Fibroblast of skin of abdomen (primary cell): ENCODE data around the gene PALD1.
A peak's percentile ranks its signal among the peaks of the same experiment; 100 is the strongest.

ENCODE experiments used
- DNase-seq: peaks from one replicate; pipeline ENCODE4 v3.0.0-alpha.2; 2013

PALD1 gene

GRCh38 chr10:70558871-70559810, 80.6 kb downstream of the PALD1 start:
- peak; percentile 41 for DNase-seq

DNA sequence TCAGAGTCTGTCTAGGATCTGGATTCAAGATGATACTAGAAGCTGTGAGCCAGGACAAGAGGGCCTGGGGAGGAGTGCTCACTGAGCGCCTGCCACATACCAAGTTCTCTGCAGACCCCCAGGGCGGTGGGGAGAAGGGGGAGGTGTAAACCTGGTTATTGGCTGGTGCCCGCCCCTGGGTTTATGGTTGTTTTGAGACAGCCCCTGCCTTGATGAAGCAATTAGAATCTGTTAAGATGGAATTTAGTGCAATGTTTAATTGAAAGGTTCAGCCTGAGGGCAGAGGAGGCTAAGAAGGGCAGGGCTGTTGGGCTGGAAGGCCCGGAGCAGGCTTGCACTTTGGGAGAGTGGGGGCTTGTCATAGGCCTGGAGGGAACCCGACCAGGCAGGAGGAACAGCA, 81.3 kb downstream of the PALD1 start:
- DNase-seq: no peak

- no peak for DNase-seq
Observed at GRCh38 chr10:70560511-70560941, 82.0 kb downstream of the PALD1 start.

DNA sequence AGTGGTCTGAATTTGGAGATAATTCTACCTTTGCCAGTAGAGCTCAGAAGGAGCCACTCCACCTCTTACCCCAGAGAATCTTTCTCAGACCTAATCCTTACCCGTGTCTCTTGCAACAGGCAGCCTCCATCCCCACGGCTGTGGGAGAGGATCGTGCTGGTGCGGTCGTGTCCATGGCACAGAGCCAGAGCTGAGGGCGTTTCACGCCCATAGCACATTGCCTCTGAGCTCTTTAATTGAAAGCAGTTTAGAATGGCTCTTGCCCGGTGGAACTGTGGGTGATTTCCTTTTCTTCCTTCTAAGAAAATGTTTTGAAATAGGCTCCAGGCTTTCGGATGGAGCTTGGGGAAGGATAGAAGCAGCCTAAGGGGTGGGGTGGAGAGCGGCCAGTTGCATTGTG, 82.5 kb downstream of the PALD1 start:
- DNase-seq: peak; percentile 54

DNA sequence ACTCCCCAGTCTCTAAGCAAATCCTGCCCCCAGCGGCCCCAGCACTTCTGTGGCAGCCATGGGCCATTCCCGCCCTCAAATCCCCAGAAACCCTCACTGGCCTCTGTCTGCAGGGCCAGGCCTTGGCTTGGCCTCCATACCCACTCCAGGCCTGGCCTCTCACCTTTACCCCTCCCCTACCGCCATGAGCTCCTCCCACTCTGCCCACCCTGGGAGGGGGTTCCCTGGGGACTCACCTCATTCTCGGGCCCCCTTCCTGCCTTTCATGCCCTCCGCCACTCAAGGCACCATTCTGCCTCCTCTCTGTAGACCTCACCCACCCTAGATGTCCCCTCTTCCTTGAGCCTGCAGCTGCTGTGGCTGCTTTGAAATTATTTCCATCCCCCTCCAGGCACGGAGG, 83.0 kb downstream of the PALD1 start:
- DNase-seq: no peak

DNA sequence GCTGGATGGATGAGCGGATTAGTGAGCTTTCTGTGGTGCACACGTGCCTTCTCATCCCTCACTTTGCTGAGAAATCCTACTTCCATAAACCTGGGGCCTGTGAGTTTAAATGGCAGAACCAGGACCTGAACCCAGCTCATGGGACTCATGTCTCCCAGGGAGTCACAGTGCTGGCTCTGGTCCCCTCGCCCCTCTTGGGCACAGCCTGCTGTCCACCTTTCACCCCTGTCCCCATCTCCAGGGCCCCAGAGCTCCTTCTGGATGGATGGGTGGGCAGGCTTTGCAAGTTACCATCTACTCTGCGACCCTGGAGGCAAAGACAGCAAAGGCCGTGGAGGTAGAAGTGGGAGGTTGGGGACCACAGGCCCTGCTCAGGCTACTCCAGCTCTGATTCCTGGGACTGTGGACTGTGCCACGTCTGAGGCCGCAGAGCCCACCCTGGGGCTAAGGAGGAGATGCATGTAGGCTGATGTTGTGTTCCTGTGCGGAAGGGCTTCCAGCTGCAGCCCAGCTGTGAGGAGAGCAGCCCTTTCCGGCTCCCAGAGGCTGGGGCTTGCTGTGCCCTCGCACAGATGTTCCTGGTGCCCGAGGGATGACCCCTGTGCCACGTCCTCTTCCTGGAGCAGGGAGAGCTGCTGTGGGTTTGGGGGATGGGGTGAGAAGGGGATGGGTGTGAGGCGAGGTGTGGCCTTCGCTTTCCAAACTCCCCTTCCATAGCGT, 83.6 kb downstream of the PALD1 start:
- DNase-seq: peak; percentile 28

DNA sequence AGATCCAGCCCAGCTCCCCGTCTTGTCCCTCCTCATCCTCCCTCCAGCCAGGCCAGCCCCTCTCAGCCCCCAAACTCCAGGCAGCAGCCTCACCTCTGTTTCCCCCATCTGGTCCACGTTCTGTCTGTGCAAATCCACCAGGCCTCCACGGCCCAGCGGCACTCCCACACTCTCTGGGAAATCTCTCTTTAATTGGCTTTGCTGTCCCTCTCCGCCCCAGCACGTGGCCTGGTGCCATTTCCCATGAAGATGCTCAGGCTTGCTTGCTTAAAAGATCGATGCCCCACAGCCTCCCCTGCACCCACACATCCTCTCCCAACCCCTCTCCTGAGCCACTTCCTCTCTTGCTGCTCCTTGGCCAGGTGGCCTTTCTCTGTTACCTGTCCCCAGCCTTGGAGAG, 84.7 kb downstream of the PALD1 start:
- DNase-seq: no peak

DNA sequence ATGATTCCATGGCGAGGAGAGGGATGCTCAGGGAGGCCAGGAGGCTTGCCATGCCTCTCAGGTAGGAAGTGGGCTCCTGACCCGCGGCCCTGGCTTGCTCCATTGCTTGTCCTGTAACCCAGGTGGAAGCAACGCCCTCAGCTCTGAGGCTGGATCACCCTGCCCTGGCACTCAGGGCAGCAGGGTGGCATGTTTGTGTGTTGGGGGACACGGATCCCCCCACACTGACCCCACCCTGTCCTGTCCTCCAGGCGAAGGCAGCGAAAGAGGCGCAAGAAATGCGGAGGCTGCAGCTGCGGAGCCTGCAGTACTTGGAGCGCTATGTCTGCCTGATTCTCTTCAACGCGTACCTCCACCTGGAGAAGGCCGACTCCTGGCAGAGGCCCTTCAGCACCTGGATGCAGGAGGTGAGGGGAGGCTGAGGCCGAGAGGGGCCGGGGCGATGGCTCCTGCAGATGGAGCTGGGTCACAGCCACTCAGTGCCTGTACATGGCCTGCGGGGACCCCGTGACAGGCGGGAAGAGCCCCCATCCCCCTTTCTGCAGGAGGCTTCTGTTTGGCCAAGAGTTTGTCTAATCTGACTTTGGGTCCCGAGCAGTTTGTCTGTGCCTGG, 85.7 kb downstream of the PALD1 start:
- no peak for DNase-seq

- no peak for DNase-seq
Observed at GRCh38 chr10:70564901-70565351, 86.4 kb downstream of the PALD1 start.

DNA sequence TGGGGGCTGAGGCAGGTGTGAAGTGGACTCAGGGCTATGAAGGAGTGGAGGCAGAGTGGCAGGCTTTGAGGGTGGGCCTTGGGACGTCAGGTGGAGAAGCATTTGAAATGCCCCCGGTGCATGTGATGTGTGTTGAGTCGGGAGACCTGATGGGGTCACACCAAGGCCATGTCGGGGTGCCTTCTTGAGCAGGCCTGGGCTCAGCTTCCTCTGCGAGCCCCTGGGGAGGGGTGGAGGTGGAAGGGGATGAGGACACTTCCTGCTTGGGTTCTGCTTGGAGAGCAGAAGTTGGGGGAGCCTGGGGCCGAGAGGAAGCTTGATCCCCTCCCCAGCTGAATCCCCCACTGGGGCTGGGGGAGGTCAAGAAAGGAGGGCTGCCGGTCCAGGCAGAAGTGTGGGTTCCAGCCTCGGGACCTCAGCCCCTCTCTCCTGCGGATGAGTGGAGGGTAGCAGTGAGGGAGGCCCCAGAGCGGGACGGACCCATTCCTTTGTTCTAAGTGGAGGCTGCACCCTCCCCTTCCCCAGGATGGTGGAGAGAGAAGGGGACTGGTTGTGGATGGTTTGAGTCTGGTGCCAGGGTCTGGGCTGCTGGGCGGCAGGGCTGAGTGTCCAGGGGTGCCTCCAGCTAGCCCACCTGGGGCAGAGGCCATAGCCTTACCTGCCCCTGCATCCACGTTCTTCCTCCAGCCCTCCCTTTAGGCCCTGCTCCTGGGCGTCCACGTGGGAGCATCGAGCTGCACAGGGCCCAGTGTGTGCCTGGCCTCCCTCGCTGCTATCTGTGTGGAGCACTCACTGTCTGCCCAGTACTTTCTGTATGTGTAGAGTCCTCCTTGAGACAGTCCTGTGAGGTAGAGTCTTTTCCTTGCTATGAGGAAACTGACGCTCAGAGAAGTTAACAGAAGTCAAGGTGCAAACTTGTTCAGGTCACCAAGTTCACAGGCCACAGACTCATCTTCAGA, 87.3 kb downstream of the PALD1 start:
- DNase-seq: no peak

DNA sequence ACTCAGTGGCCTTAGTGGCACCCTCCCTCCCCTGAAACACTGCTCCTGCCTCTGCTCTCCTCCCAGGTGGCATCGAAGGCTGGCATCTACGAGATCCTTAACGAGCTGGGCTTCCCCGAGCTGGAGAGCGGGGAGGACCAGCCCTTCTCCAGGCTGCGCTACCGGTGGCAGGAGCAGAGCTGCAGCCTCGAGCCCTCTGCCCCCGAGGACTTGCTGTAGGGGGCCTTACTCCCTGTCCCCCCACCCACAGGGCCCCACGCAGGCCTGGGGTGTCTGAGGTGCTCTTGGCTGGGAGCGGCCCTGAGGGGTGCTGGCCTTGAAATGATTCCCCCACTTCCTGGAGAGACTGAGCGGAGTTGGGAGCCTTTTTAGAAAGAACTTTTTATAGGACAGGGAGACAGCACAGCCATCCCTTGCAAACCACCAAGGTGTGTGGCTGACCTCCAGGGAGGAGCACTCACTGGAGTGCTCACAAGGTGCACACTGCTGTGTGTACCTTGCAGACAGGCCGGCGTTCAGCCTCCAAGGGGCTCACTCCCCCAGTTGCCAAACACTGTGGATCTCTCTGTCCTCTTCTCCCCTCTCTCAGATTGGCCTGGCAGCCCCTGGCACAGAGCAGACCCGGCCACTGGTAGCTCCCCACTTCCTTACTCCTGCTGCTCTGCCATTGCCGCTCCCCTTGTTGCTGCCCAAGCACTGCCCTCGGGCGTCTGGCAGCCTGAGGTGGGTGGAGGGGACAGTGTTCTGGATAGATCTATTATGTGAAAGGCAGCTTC, 88.1 kb downstream of the PALD1 start:
- no peak for DNase-seq

DNA sequence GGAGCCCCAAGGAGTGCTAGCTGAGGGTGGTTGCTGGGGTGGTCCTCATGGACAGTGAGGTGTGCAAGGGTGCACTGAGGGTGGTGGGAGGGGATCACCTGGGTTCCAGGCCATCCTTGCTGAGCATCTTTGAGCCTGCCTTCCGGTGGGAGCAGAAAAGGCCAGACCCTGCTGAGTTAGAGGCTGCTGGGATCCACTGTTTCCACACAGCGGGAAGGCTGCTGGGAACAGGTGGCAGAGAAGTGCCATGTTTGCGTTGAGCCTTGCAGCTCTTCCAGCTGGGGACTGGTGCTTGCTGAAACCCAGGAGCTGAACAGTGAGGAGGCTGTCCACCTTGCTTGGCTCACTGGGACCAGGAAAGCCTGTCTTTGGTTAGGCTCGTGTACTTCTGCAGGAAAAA, 89.0 kb downstream of the PALD1 start:
- no peak for DNase-seq

DNA sequence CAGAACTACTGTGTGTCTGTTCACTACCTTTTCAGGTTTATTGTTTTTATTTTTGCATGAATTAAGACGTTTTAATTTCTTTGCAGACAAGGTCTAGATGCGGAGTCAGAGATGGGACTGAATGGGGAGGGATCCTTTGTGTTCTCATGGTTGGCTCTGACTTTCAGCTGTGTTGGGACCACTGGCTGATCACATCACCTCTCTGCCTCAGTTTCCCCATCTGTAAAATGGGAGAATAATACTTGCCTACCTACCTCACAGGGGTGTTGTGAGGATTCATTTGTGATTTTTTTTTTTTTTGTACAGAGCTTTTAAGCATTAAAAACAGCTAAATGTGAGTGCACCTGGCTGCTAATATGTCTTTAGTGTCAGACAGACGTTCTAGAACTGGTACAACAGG, 89.5 kb downstream of the PALD1 start:
- no peak for DNase-seq

GRCh38 chr10:70568781-70569495, 90.4 kb downstream of the PALD1 start:
- DNase-seq: no peak

- DNase-seq: no peak
Observed at GRCh38 chr10:70571236-70571635, 92.7 kb downstream of the PALD1 start.

GRCh38 chr10:70571636-70572439, 93.3 kb downstream of the PALD1 start:
- DNase-seq: no peak

DNA sequence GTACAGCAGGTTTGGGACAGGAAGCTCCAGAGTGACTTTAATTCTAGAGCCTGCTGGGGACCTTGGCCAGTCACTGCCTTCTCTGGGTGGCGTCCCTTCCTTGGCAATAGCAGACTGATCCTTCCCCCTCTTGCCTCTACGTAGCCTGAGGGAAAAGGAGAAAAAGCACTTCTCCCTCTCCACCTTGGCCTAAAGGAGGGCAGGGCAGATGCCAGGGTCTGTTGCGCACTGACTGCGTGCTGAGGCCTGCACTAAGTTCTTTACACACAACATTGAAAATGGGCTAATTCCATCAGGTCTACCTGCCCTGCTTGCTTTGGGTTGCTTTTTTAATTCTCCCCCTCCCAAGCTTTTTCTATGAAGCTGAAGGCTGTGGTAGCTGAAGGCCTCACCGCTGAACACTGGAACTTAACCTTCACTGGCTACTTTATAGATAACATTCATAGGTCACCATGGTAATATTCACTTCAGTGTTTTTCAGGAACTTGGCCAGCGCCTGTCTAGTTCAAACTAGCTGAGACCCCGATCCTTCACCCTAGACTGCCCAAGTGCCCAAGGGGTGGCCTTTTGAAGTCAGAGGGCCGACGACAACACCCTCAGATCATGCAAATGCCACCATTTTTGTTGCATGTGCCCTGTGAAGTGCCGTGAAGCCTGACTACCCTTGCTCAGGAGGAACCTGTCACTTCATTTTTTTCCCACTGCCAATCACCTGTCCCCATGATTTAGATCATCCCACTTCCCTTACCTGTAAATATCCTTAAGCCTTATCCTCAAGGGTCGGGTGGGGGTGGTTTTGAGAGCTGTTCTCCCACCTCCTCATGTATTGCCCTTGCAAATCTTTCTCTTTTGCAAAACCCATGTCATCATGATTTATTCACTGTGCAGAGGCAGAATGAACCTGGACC, 95.3 kb downstream of the PALD1 start:
- DNase-seq: no peak

- DNase-seq: no peak
Observed at GRCh38 chr10:70575486-70575873, 96.9 kb downstream of the PALD1 start.
